AG09309 (cell line): ENCODE measurements around the gene ADAMTSL3.

Experiments used
- DNase-seq: peaks from one replicate; pipeline ENCODE4 v3.0.0-alpha.2; 2010; ENCODE audit warnings: low read depth
- H3K4me3 ChIP-seq: 2 replicates; pipeline ENCODE4 v1.5.1; 2011; ENCODE audit warnings: mild to moderate bottlenecking, low read depth, low read length, moderate library complexity; ENCODE audit not compliant: control insufficient read depth
- CTCF ChIP-seq: IDR thresholded peaks from 2 replicates; pipeline ENCODE4 v1.5.1; 2011; ENCODE audit warnings: mild to moderate bottlenecking, low read depth, low read length, inconsistent platforms; ENCODE audit not compliant: insufficient read depth, control insufficient read depth; ENCODE audit errors: missing control alignments

Gene ADAMTSL3

GRCh38 chr15:83928878-83929418 lies 275.0 kb downstream of the ADAMTSL3 start:
- DNase-seq, result no peak
- no peak overlapping the region for H3K4me3 ChIP-seq
- no peak for TF ChIP-seq CTCF

- H3K4me3 ChIP-seq, result no peak overlapping the region
- no peak for TF ChIP-seq CTCF
Measured at GRCh38 chr15:83929619-83930018, 275.7 kb downstream of the ADAMTSL3 start.

GRCh38 chr15:83930392-83931212 lies 276.7 kb downstream of the ADAMTSL3 start:
- no peak for DNase-seq
- TF ChIP-seq CTCF, result no peak
- no peak overlapping the region for H3K4me3 ChIP-seq

More at GRCh38 chr15:83929619-83930018, 275.7 kb downstream of the ADAMTSL3 start:
- DNase-seq, result no peak

- DNase-seq, result no peak
- no peak overlapping the region for H3K4me3 ChIP-seq
- no peak for TF ChIP-seq CTCF
Measured at GRCh38 chr15:83935774-83936173, 281.9 kb downstream of the ADAMTSL3 start.

- TF ChIP-seq CTCF, result no peak
- H3K4me3 ChIP-seq, result no peak overlapping the region
- no peak for DNase-seq
Measured at GRCh38 chr15:83940136-83940535, 286.2 kb downstream of the ADAMTSL3 start.

- no peak overlapping the region for H3K4me3 ChIP-seq
- TF ChIP-seq CTCF, result no peak
Measured at GRCh38 chr15:83943043-83943442, 289.1 kb downstream of the ADAMTSL3 start.

More at GRCh38 chr15:83943043-83943442, 289.1 kb downstream of the ADAMTSL3 start:
- no peak for DNase-seq
